Measurements from ENCODE around the gene SELPLG.

DNA sequence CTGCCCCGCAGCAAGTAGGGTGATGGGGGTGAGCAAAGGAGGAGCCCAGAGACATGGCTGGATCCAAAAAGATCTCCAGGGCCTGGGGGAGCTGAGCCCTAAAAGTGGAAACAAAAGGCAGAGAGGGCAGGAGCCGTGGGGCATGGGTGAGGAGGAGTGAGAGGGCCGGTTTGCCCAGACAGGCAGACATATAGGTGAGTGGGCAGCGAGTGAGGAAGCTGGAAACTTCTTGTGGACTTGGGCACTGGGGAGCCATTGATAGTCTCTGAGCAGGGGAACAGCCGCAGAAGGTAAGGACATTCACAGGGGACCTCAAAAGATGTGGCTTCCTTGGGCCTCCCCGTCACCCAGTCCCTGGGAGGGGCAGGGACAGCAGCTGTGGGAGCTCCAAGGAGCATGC, 19.1 kb downstream of the SELPLG start:
- TF ChIP-seq, protein P1, sequence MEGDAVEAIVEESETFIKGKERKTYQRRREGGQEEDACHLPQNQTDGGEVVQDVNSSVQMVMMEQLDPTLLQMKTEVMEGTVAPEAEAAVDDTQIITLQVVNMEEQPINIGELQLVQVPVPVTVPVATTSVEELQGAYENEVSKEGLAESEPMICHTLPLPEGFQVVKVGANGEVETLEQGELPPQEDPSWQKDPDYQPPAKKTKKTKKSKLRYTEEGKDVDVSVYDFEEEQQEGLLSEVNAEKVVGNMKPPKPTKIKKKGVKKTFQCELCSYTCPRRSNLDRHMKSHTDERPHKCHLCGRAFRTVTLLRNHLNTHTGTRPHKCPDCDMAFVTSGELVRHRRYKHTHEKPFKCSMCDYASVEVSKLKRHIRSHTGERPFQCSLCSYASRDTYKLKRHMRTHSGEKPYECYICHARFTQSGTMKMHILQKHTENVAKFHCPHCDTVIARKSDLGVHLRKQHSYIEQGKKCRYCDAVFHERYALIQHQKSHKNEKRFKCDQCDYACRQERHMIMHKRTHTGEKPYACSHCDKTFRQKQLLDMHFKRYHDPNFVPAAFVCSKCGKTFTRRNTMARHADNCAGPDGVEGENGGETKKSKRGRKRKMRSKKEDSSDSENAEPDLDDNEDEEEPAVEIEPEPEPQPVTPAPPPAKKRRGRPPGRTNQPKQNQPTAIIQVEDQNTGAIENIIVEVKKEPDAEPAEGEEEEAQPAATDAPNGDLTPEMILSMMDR (IDR thresholded peaks at IDR 0.05; ENCODE audit: borderline replicate concordance, extremely low read depth, low read length, poor library complexity, severe bottlenecking) = no peak
- no peak for TF ChIP-seq EZH2 (IDR thresholded peaks at IDR 0.05; ENCODE audit: borderline replicate concordance, low read depth, low read length, severe bottlenecking)
